ENCODE measurements around the gene VSTM5. TPM values are rescaled to one million over a fixed set of nuclear protein-coding genes. Genes with fewer than 3 reads are reported as not detected.

Gene VSTM5
- total RNA-seq, 4 donors from 2014 or later, result 0.13 to 0.19 TPM; not detected in 2

GRCh38 chr11:93831343-93832127 lies 18.9 kb downstream of the VSTM5 start:
- 74 to 76% methylated on average over 3 of the region's 3 CpGs for WGBS, 2 donors
- intact Hi-C loops (cut with DNase I; ENCODE audit: low total_unique reads), result no loop called here

DNA sequence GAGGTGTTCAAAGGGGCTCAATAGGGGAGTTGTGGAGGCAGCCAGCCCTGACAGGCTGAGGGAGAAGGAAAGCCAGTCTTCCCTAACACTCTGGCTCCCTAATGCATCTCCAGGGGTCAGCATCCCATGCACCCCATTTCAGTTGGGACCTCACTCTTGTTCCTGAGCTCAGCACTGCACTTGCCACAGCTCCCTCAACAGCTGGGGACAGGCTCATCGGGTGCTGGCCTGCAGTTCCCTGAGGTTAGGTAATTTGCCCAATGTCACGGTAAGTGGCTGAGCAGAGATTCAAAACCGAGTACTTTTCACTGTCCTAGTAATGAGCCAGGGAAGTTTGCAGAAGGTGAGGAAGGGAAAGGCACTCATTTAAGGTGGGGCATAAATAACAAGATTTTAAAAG lies 20.8 kb downstream of the VSTM5 start:
- no peak for DNase-seq (ENCODE audit: low spot score in 2 of 2)
- TF ChIP-seq POLR2A (IDR thresholded peaks at IDR 0.05) (no peak), CTCF (IDR thresholded peaks at IDR 0.05) (no peak)
- H3K4me3 ChIP-seq (ENCODE audit: low read depth, poor library complexity, severe bottlenecking), result no peak overlapping the region
- 71 to 84% methylated on average over 3 of the region's 3 CpGs for WGBS, 2 donors
- intact Hi-C loops (cut with DNase I; ENCODE audit: low total_unique reads), result no loop called here

More at GRCh38 chr11:93831343-93832127, 18.9 kb downstream of the VSTM5 start:
- DNase-seq (ENCODE audit: low spot score in 2 of 2), result no peak
- no peak overlapping the region for H3K4me3 ChIP-seq (ENCODE audit: low read depth, poor library complexity, severe bottlenecking)
- TF ChIP-seq CTCF (IDR thresholded peaks at IDR 0.05) (no peak), POLR2A (IDR thresholded peaks at IDR 0.05) (no peak)

- 78 to 94% methylated on average over 1 of the region's 1 CpG for WGBS, 2 donors
- no peak overlapping the region for H3K4me3 ChIP-seq (ENCODE audit: low read depth, poor library complexity, severe bottlenecking)
- intact Hi-C loops (cut with DNase I; ENCODE audit: low total_unique reads), result no loop called here
- DNase-seq (ENCODE audit: low spot score in 2 of 2), result no peak
- TF ChIP-seq POLR2A (IDR thresholded peaks at IDR 0.05) (no peak), CTCF (IDR thresholded peaks at IDR 0.05) (no peak)
Observed at GRCh38 chr11:93827363-93827762, 23.1 kb downstream of the VSTM5 start.

DNA sequence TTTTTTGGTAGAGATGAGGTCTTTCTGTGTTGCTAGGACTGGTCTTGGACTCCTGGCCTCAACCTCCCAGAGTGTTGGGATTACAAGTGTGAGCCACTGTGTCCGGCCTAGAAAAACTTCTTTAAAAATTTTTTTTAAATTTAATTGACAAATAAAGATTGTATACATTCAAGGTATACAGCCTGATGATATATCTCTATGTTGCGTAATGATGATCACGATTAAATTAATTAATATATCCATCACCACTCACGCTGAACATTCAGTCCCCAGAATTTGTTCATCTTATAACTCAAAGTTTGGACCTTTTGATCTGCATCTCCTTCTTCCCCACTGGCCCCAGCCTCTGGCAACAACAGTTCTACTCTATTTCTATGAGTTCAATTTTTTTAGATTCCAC lies 27.2 kb downstream of the VSTM5 start:
- whole genome bisulfite sequencing, 2 donors, result 94 to 95% methylated on average over 4 of the region's 4 CpGs
- no peak overlapping the region for H3K4me3 ChIP-seq (ENCODE audit: low read depth, poor library complexity, severe bottlenecking)
- DNase-seq (ENCODE audit: low spot score in 2 of 2), result no peak
- intact Hi-C loops (cut with DNase I; ENCODE audit: low total_unique reads), result no loop called here
- TF ChIP-seq CTCF (IDR thresholded peaks at IDR 0.05), result no peak
- no peak for TF ChIP-seq POLR2A (IDR thresholded peaks at IDR 0.05)

DNA sequence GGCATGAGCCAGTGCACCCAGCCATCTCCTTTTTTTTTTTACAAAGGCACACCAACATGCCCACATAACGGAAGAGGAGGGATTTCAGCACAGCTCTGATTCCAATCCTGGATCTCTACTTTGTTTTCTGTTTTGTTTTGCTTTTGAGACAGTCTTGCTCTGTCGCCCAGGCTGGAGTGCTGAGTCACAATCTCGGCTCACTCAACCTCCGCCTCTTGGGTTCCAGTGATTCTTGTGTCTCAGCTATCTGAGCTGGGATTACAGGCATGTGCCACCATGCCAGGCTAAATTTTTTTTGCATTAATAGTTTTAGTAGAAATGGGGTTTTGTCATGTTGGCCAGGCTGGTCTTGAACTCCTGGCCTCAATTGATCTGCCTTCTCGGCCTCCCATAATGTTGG lies 28.1 kb downstream of the VSTM5 start:
- intact Hi-C loops (cut with DNase I; ENCODE audit: low total_unique reads), result no loop called here
- H3K4me3 ChIP-seq (ENCODE audit: low read depth, poor library complexity, severe bottlenecking), result no peak overlapping the region
- TF ChIP-seq POLR2A (IDR thresholded peaks at IDR 0.05), result no peak
- no peak for TF ChIP-seq CTCF (IDR thresholded peaks at IDR 0.05)
- DNase-seq (ENCODE audit: low spot score in 2 of 2), result no peak
- 87 to 88% methylated on average over 5 of the region's 5 CpGs for whole genome bisulfite sequencing, 2 donors

DNA sequence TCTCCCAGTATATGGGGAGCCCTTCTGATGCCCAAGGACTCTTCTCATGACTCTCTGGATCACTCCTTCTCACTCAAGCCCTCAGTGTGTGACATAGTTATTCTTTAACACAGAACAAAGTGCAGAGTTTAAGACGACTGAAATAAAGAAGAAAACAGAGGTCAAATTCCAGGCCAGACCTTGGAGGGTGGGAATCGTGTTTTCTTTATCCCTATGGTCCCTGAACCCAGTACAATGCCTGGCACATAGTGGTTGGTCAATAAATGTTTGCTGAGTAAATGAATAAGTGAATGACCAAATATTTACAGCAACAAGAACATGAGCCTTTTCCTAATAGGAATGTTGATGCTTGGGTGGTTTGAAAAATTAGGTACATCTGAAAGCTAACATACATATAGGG lies 28.8 kb downstream of the VSTM5 start:
- 72 to 82% methylated on average over 2 of the region's 2 CpGs for WGBS, 2 donors
- intact Hi-C loops (cut with DNase I; ENCODE audit: low total_unique reads), result no loop called here
- no peak for TF ChIP-seq POLR2A (IDR thresholded peaks at IDR 0.05)
- no peak for TF ChIP-seq CTCF (IDR thresholded peaks at IDR 0.05)
- DNase-seq (ENCODE audit: low spot score in 2 of 2), result no peak
- no peak overlapping the region for H3K4me3 ChIP-seq (ENCODE audit: low read depth, poor library complexity, severe bottlenecking)
